ENCODE results near the gene KRTAP12-2. TPM values are rescaled to one million over a fixed set of nuclear protein-coding genes. Genes with fewer than 3 reads are reported as not detected.
"Not testable (repeated sequence)": the region's sequence is repeated elsewhere in the genome, so short reads cannot be mapped to it uniquely, and the experiment has no call there.

Gene KRTAP12-2
- total RNA-seq, 1 donor from 2014 or later, result not detected

- ATAC-seq (ENCODE audit: low read depth), result no peak
- Mint-ChIP-seq H3K4me3 (no peak overlapping the region), H3K27me3 (peaks cover 15% of the 10 kb centered on the region), H3K36me3 (ENCODE audit: low read depth) (no peaks in the 10 kb centered on the region), H3K4me1 (no peaks in the 10 kb centered on the region), H3K27ac (no peak overlapping the region), H3K9me3 (peaks cover 20% of the 10 kb centered on the region)
- ChIA-PET POLR2A (no interaction called here), CTCF (no interaction called here)
- intact Hi-C loops (cut with micrococcal nuclease), result no loop called here
- TF ChIP-seq CTCF (IDR thresholded peaks at IDR 0.05), result no peak
- no peak for DNase-seq
Observed at GRCh38 chr21:44636209-44637017, 30.3 kb downstream of the KRTAP12-2 start.

GRCh38 chr21:44632067-44632466 is 34.7 kb downstream of the KRTAP12-2 start:
- ATAC-seq (ENCODE audit: low read depth) (no peak), DNase-seq (no peak)
- Mint-ChIP-seq H3K4me3 (no peak overlapping the region), H3K36me3 (ENCODE audit: low read depth) (no peaks in the 10 kb centered on the region), H3K9me3 (peaks cover 20% of the 10 kb centered on the region), H3K27me3 (peaks cover 10% of the 10 kb centered on the region), H3K4me1 (peaks cover 5% of the 10 kb centered on the region), H3K27ac (no peak overlapping the region)
- POLR2A ChIA-PET, result no interaction called here
- TF ChIP-seq CTCF (IDR thresholded peaks at IDR 0.05), result no peak
- intact Hi-C loops (cut with micrococcal nuclease), result no loop called here
- CTCF ChIA-PET, result no interaction called here

- Mint-ChIP-seq H3K27me3 (peaks cover 10% of the 10 kb centered on the region), H3K4me3 (no peak overlapping the region), H3K9me3 (peaks cover 20% of the 10 kb centered on the region), H3K36me3 (ENCODE audit: low read depth) (no peaks in the 10 kb centered on the region), H3K27ac (no peak overlapping the region), H3K4me1 (peaks cover 5% of the 10 kb centered on the region)
- TF ChIP-seq CTCF (IDR thresholded peaks at IDR 0.05), result no peak
- DNase-seq (no peak), ATAC-seq (ENCODE audit: low read depth) (no peak)
- intact Hi-C loops (cut with micrococcal nuclease), result no loop called here
- ChIA-PET CTCF (no interaction called here), POLR2A (no interaction called here)
Observed at GRCh38 chr21:44630440-44630839, 36.3 kb downstream of the KRTAP12-2 start.

- no peak for TF ChIP-seq CTCF (IDR thresholded peaks at IDR 0.05)
- intact Hi-C loops (cut with micrococcal nuclease), result no loop called here
- H3K4me1 Mint-ChIP-seq, result peaks cover 5% of the 10 kb centered on the region
- no peaks in the 10 kb centered on the region for H3K36me3 Mint-ChIP-seq (ENCODE audit: low read depth)
- no peak overlapping the region for H3K27ac Mint-ChIP-seq
- DNase-seq (no peak), ATAC-seq (ENCODE audit: low read depth) (no peak)
- H3K9me3 Mint-ChIP-seq, result peaks cover 32% of the 10 kb centered on the region
- CTCF ChIA-PET, result no interaction called here
- no peak overlapping the region for H3K4me3 Mint-ChIP-seq
- H3K27me3 Mint-ChIP-seq, result peaks cover 5% of the 10 kb centered on the region
- POLR2A ChIA-PET, result no interaction called here
Observed at GRCh38 chr21:44628707-44629391, 37.9 kb downstream of the KRTAP12-2 start.

- intact Hi-C loops (cut with micrococcal nuclease); H3K4me1 Mint-ChIP-seq; CTCF ChIA-PET; DNase-seq; H3K36me3 Mint-ChIP-seq (ENCODE audit: low read depth); H3K4me3 Mint-ChIP-seq; H3K27me3 Mint-ChIP-seq; POLR2A ChIA-PET; ATAC-seq (ENCODE audit: low read depth); H3K27ac Mint-ChIP-seq: not testable (repeated sequence)
- peaks cover 37% of the 10 kb centered on the region for H3K9me3 Mint-ChIP-seq
Observed at GRCh38 chr21:44627831-44628233, 38.9 kb downstream of the KRTAP12-2 start.

GRCh38 chr21:44627181-44627822 is 39.4 kb downstream of the KRTAP12-2 start:
- H3K36me3 Mint-ChIP-seq (ENCODE audit: low read depth); H3K27me3 Mint-ChIP-seq; H3K4me1 Mint-ChIP-seq; POLR2A ChIA-PET; H3K4me3 Mint-ChIP-seq; DNase-seq; CTCF ChIA-PET; H3K27ac Mint-ChIP-seq; ATAC-seq (ENCODE audit: low read depth); intact Hi-C loops (cut with micrococcal nuclease): not testable (repeated sequence)
- peaks cover 41% of the 10 kb centered on the region for H3K9me3 Mint-ChIP-seq

Data from activated B cell treated with CpG ODN at 0.5 μM for 24 hours (primary cell).